ENCODE results near the gene GNAO1.

DNA sequence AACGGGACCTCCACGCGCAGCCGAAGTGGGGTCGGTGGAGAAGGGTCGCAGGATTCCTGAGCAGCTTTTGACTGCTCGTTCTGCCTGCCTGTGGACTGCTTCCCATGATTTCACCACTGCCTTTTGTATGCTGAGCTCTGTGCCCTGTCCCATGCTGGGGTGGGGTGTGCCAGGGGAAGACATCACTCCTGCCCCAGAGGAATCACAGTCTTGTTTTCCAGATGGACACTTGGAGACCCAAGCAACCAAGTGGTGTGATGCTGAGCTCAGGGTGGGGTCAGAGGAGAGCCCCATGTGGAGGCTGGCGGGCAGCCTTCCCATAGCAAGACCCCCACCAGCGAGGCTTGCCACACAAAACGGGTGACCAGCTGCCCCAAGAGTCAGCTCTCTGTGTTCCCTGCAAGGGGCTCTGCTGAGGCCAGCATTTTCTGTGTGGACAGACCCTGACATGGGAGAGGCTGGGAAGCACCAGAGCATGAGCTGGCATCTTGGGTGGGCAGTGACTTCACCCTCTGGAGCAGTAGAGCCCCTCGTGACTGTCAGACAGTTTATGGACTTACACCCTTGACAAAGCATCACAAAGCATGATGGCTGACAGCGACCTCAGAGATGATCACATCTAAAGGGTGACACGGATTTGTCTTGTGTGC is 111.9 kb downstream of the GNAO1 start:
- TF ChIP-seq, protein P1, sequence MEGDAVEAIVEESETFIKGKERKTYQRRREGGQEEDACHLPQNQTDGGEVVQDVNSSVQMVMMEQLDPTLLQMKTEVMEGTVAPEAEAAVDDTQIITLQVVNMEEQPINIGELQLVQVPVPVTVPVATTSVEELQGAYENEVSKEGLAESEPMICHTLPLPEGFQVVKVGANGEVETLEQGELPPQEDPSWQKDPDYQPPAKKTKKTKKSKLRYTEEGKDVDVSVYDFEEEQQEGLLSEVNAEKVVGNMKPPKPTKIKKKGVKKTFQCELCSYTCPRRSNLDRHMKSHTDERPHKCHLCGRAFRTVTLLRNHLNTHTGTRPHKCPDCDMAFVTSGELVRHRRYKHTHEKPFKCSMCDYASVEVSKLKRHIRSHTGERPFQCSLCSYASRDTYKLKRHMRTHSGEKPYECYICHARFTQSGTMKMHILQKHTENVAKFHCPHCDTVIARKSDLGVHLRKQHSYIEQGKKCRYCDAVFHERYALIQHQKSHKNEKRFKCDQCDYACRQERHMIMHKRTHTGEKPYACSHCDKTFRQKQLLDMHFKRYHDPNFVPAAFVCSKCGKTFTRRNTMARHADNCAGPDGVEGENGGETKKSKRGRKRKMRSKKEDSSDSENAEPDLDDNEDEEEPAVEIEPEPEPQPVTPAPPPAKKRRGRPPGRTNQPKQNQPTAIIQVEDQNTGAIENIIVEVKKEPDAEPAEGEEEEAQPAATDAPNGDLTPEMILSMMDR (IDR thresholded peaks at IDR 0.05; ENCODE audit: insufficient read depth, low read length): no peak
- TF ChIP-seq POLR2AphosphoS5 (IDR thresholded peaks at IDR 0.05; ENCODE audit: low read depth): no peak
